Fibroblast of skin of left quadriceps (primary cell): ENCODE data around the gene PRKCA.
"Not testable (repeated sequence)": the region's sequence is repeated elsewhere in the genome, so short reads cannot be mapped to it uniquely, and the experiment has no call there.

Source experiments
- DNase-seq, 2 experiments: peaks; one replicate each; pipeline ENCODE4 v3.0.0-alpha.2; 2013; ENCODE audit warnings: low read depth in 2 of 2

PRKCA gene

DNA sequence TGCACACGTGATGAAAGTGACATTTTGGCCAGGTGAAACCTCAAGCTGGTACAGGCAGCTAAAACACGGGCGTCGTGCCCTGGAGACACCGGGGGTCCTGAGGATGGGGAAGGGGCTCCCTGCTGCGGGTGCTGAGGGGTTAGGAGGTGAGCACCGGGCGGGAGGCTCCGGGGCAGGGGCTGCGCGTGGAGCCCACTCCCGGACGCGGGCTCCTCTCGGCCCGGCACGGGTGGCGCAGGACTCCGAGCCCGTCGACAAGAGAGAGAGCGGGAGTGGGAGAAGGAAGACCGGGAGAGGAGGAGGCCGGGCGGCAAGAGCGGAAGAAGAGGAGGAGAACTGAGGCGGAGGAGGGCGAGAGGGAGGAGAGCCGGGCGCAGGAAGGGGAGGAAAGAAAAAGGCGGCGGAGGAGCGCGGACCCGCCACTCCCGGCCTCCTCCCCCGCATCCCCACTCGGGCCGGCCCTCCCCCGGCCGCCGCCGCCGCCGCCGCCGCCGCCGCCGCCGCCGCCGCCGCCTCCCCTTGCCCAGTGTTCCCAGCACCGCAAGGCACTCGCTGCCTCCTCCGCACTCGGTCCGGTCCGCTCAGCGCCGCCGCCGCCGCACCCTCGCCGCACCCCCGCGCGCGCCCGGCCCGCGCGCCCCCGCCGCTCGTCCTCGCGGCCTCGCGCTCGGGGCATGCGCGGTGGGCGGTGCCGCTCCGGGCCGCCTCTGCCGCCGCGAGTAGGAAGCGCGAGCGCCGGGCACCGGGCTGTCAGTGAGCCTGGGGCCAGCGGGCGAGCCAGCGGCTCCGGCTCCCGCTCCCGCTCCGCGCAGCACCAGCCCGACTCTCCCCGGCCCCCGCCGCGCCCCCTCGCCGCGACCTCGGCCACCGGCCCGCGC lies at the start of gene PRKCA:
TSS of gene PRKCA (plus strand) at position 750 of the 878 bp plus-strand sequence.
- DNase-seq: peak; percentile 52 to 63

DNA sequence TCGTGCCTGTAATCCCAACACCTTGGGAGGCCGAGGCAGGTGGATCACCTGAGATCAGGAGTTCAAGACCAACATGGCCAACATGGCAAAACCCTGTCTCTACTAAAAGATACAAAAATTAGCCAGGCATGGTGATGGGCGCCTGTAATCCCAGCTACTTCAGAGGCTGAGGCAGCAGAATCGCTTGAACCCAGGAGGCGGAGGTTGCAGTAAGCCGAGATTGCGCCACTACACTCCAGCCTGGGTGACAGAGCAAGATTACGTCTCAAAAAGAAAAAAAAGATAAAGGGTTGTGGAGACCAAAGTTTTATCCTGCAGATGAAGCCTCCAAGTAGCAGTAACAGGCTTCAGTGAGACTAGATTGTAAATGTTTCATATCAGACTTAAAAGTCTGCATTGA lies 49.0 kb upstream of the PRKCA start:
- DNase-seq: not testable (repeated sequence)

DNA sequence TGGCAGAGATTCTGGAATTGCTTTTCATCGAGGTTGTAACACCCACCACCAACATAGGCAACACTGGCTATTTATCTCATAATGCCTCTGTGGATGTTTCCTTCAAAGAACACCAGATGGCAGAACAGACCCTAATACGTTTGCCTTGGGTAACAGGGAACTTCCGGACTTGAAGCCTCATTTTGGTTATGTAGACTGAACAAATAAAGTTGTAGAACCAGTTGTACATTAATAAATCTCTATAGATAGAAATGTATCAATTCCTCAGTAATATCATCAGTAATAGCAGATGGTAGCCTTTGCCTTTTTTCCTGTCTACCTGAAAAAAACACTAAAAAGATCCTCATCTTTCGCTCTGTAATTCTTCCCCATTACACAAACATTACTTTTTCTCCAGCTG lies 47.3 kb upstream of the PRKCA start:
- peak; percentile 59 to 67 for DNase-seq

DNA sequence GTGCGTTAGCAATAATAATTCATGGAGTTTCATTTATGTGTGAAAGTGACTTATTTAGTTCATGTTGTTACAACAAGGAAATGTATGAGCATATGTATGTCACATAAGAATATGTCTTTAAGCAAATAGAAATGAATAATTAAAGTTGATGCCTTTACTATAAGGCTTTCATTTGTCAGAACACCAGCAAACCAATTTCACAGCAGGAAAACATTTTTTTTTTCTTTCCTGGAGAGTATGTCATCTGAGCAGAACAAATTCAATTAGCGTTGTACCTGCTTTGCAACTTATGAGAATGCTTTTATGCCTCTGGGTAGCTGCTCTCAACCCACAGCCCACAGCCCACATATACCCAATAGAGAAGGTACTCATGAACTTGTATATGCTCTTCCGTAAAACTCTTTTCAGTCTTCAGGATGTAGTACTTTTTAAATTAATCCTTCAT lies 46.9 kb upstream of the PRKCA start:
- DNase-seq: no peak

DNA sequence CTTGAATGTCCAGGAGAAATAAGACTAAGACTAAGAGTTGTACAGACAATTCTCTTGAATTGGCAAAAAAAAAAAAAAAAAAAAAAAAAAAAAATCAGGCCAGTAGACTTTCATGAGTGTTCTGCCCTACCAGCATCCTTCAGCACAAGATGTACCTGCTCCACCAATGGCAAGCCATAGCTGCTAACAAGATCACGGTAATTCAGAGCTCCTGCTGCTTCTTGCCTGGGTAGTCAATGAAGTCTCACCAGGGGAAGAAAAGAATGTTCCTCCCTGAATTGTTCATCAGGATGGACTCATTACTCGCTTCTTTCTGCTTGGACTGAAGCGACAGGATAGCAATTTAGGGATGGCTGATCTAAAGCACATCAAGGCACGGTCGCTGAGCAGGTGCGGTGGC lies 42.1 kb upstream of the PRKCA start:
- DNase-seq: no peak

DNA sequence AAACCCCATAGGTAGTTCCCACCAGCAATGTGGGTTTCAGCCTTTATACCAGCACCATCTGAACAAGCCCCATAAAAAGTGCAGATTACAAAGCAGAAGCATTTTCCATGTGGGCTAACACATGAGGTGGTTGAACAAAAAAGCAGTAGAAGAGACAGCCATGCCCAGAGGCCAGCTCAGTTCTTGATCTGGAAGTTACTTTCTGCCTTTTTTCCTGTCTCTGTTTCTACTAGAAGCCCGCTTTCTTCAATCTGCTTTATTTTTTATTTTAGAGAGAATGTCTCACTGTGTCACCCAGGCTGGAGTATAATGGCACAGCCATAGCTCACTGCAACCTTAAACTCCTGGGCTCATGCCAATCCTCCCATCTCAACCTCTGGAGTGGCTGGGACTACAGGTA lies 41.7 kb upstream of the PRKCA start:
- no peak for DNase-seq

DNA sequence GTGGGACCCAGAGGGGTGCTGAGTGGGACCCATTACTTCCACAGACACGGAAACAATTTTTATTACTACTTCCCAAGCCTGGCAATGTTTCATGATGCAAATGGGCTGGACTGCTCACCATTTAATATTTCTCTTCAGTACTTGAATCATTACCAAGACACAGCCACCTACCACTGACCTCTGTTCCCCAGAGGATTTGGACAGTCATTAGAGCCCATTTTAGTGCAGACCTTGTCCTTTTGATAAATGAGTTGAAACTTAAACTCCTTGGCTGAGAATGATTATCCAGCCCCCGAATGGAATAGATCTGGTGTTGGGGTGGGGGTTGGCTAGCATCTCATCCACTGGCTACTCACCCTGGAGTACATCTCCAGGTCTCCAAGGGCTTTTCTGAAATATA lies 39.6 kb upstream of the PRKCA start:
- no peak for DNase-seq

DNA sequence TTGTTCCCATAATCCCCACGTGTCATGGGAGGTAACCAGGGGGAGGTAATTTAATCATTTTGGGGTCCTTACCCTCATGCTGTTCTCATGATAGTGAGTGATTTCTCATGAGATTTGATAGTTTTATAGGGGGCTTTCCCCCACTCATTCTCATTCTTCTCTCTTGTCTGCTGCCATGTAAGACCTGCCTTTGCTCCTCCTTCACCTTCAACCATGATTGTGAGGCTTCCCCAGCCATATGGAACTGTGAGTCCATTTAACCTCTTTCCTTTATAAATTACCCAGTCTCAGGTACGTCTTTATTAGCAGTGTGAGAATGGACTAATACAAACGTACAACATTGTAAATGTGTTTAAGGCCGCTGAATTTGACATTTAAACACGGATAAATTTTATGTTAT lies 37.7 kb upstream of the PRKCA start:
- DNase-seq: no peak

DNA sequence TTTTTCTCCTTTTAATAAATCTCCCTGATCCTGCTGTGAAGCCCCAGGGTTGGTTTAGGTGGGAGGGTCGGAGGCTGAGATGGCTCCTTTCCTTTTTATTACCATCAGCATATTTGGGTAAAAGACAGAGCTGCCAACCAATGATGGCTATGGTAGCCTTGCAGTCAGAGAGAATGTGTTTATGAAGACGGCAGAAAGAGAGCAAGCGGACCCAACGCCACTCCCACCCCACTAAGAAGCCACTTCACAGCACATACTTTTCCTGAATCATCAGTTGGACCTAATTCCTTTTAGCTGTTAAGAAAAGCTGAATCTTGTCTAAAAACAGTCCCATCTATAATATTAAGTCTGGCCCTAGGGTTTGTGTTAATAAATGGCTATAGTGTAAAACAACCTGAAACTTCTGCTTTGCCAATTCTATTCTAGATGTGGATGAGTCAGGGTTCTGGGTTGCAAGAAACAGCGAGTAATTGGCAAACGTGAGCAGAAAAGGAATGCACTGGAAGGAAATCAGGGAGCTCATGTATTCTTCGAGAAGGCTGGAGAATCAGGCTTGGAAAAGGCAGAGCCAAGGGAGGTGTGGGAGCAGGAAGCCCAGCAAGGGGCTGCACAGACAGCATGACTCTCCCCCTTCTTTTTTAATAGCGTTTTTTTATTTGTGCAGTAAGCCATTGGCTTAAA lies 34.0 kb upstream of the PRKCA start:
- peak; percentile 66 to 69 for DNase-seq

DNA sequence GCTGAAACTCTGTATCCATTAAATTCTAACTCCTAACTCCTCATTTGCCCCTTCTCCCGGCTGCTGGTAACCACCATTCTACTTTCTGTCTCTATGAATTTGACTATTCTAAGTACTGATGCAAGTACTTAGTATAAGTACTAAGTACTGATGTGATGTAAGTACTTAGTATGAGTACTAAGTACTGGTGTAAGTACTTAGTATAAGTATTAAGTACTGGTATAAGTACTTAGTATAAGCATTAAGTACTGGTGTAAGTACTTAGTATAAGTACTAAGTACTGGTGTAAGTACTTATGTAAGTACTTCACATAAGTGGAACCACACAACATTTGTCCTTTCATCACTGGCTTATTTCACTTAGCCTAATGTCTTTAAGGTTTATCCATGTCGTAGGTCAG lies 32.3 kb upstream of the PRKCA start:
- no peak for DNase-seq

DNA sequence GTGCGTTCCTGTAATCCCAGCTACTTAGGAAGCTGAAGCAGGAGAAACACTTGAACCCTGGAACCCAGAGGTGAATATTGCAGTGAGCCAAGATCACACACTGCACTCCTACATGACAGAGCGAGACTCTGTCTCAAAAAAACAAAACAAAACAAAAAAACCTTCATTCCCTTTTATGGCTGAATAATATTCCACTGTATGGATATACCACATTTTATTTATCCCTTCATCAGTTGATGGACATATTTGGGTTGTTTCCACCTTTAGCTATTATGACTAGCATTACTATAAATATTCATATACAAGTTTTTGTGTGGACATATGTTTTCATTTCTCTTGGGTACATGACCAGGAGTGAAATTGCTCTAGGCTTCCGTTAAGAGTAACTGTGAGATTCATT lies 30.9 kb upstream of the PRKCA start:
- no peak for DNase-seq

DNA sequence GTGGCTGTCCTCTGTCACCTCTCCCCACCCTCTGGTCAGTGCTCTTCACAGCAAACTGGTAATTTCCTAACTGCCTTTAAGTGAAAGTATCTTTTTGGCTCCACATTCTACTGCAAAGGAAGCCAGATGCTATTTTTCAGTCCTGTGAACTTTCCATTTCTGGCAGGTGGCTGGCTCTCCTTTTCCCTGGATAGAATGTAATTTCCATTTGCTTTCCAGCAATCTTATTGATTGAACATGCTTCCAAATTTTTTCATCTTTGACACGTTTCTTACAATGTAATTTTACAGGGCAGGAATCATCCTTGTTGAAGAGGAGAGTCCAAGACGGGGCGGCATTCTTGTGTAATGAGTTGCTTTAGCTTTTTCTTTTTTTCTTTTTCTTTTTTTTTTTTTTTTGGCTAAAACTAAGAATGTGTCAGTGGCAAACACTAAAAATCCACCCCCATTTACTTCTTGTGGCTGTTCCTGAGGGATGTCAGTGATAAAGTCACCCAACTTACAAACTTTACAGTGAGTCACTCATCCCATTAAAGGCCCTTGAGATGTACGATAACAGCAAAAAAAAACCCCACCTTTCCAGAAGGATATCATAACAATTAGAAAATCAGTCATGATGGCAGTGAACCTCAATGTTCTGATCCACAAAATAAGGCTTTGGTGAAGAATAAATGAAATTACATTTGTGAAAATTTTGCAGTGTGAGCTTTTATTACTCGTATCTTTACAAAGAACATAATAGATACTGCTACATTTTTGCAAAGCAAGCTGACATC lies 29.4 kb upstream of the PRKCA start:
- DNase-seq: peak; percentile 63 to 67

DNA sequence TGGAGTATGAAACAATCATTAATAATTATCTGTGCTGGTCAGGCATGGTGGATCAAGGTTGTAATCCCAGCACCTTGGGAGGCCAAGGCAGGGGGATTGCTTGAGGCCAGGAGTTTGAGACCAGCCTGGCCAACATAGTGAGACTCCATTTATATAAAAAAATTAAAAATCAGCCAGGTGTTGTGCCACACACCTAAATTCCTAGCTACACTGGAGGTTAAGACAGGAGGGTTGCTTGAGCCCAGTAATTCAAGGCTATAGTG lies 28.9 kb upstream of the PRKCA start:
- no peak for DNase-seq

DNA sequence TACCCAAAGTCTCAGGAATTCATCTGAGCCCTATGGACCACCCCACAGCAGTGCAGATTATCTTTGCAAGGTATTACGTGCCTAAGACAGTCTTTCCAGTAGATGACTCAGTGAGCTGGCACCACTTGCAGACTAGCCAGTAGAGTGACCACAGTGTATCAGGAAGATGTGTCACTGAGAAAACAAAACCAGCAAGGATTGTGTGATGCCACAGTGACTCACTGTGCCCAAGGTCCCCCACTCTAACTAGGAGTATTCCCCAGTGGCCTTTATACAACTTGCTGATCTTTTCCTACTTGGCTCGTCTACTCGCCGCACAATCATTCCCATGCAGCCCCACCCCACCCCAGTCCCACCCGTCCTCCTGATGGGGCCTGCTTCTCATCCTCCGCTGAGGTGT lies 26.8 kb upstream of the PRKCA start:
- DNase-seq: peak; percentile 49 to 57

DNA sequence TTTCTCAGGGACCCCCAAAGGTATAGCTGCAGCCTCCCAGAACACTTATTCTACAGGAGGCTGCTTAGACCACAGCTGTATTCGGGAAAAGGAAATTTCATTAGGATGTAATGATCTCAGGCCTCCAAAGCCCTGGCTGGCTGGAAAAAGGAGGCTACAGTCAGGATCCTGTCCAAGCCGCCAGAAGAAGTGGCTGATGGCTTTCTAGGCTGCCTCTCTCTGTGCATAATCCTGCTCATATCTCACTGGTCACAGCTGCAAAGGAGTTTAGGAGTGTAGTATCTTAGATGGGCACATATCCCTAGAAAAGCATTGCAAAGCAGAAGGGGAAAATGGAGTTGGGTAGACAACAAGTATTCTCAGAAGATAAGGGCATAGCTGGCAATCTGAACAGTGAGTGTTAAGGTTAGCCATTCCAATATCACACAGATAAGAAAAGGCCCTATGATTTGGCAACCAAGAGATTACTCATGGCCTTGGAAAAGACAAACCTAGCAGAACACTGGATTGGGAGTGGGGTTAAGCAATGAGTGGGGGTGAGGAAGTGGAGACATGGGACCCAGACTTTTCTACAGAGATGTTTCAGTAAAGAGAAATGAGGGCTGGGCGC lies 26.0 kb upstream of the PRKCA start:
- DNase-seq: no peak

DNA sequence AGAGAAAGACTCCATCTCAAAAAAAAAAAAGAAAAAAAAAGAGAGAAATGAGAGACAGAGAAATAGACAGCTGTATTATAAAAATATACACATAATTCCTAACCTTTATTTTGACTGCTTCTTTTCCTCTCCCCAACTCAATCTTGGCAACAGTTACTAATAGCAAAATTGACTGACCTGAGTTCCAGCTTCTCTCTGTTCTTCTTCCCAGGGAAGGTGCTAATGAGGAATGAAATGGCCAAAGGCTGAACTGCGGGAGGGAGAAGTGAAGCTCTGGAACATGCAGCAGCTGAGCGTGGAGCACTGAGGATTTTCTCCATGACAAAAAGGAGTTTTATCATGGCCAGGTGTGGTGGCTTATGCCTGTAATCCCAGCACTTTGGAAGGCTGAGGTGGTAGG lies 25.2 kb upstream of the PRKCA start:
- DNase-seq: no peak

DNA sequence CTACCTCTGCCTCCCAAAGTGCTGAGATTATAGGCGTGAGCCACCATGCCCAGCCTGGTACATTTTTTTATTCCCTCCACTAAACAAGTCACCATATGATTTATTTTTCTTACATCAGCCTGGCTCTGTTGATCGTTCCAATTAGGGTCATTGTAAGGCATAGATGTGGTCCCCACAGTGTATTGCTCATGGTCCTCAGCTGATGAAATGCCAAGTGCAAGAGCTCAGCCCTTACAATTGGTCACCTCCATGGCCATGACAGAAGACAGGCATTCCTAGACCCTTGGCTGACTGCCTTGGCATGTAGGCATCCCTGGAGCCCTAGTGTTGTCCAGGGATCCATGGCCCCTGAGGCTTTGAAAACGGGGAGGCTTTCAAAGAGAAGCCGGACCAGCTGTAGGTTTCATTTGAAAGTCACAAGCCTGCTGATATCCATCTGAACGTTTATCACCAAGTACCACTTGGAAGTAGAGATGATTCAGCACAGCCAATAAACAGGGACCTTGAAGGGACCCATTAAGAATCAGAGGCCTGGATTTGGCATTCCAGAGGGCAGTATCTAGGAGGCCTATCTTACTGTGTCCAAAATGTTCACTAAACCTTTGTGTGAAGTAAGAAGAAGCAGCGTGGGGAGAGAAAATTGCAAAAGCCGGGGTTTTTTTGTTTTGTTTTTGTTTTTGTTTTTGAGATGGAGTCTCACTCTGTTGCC lies 20.6 kb upstream of the PRKCA start:
- DNase-seq: no peak

DNA sequence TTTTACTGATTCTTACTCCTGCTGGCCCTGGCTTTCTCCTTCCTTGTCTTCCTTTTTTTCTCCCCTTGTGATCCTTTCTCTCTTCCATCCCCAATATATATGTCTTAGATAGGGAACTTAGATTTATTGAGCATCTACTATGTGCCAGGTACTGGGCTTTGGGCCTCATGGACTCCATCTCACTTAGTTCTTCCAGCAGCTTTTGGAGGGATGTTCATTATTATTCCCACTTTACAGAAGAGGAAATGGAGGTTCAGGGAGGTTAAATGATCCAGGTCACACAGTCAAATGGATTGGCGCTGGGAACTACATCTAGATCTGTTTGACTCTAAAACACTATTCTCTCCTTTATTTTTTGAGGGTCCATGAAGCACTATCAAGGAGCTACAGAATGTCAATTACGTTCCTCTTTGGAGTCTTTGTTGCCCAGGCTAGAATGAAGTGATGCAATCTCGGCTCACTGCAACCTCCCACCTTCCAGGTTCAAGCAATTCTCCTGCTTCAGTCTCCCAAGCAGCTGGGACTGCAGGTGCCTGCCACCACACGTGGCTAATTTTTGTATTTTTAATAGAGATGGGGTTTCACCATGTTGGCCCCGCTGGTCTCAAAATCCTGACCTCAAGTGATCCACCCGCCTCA lies 19.0 kb upstream of the PRKCA start:
- DNase-seq: no peak

DNA sequence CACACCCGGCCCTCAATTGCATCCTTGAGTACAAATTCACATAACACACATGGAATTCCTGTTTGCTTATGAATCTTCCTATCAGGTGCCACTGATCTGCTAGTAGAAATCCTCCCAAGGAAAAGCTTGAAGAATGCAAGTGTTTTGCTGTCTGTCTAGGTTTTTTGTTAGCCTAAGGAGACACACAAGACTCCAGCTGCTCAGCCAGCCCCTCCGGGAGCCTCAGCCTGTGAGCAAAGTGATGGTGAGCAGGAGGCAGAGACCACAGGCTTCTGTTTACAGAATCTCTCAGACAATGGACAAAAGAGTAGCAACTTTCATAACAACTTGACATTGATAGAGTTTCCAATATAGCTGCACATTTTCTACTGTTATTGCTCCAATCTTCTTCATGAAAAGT lies 18.4 kb upstream of the PRKCA start:
- no peak for DNase-seq

DNA sequence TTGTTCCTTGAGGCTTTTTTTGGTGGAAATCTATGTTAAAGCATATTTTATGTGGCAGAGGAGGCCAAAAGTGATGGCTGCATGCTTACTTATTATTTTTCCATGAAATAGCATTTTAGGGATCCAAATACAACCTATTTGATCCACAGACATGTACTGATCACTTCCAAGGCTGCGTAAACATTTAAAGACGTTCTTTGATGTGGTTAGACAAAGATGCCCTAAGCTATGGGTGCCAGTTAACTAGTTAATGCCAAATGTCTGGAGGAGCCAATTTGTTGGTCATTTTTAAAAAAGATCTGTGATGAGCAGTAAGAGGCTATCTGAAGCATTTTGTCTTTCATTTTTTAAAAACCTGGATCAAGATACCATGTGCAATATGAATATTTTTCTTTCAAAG lies 17.3 kb upstream of the PRKCA start:
- no peak for DNase-seq

DNA sequence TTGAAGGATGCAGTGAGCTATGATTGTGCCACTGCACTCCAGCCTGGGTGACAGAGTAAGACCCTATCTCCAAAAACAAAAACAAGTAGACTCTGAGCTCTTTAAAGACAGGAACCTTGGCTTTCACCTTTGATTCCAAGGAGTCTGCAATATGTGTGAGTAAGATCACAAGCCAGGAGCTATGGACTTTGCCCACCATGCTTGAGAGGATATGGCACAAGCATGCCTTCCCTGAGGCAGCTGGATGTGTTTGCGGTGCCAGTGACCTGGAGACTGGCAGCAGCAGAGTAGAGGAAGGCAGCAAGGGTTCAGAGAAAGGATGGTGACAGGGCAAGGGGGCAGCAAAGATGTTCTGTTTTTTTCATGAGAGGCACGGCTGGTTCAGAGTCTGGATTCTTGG lies 14.5 kb upstream of the PRKCA start:
- no peak for DNase-seq
